ENCODE results near the gene COX17.

COX17 gene

GRCh38 chr3:119625451-119626153, 51.6 kb downstream of the COX17 start:
- no peak for DNase-seq (ENCODE audit: low read depth, low spot score)

- no peak for DNase-seq (ENCODE audit: low read depth, low spot score)
These were observed 53.0 kb downstream of the COX17 start for GRCh38 chr3:119624002-119624720.

- no peak for DNase-seq (ENCODE audit: low read depth, low spot score)
These were observed 56.3 kb downstream of the COX17 start for GRCh38 chr3:119620899-119621298.

Data from astrocyte of the hippocampus (primary cell).